Upper lobe of left lung (tissue), 6 donors: ENCODE data around the gene PROB1. TPM values are rescaled to one million over a fixed set of nuclear protein-coding genes. Genes with fewer than 3 reads are reported as not detected.

Experiments
- ATAC-seq, 2 donors: fragments of 200-7000 bp; cut with Tn5 transposase; one replicate each; pipeline ENCODE4 v1.9.1; 2022; ENCODE audit warnings: mild to moderate bottlenecking in 2 of 2, moderate library complexity in 2 of 2; ENCODE audit not compliant: low FRiP score in 2 of 2
- DNase-seq, 2 donors: peaks; one replicate each; pipeline ENCODE4 v3.0.0-alpha.2; 2019 to 2020
- H3K27ac ChIP-seq, 4 donors: fragments of 200-600 bp; sonication (generic); one replicate each; pipeline ENCODE4 v1.5.1; 2016 to 2019
- H3K27me3 ChIP-seq, 4 donors: fragments of 200-600 bp; sonication (generic); one replicate each; pipeline ENCODE4 v1.5.1; 2017 to 2019
- H3K36me3 ChIP-seq, 4 donors: fragments of 200-600 bp; sonication (generic); one replicate each; pipeline ENCODE4 v1.5.1; 2016 to 2019
- H3K4me1 ChIP-seq, 4 donors: fragments of 200-600 bp; sonication (generic); one replicate each; pipeline ENCODE4 v1.5.1; 2018 to 2019
- H3K4me3 ChIP-seq, 4 donors: fragments of 200-600 bp; sonication (generic); one replicate each; pipeline ENCODE4 v1.5.1; 2017 to 2019; ENCODE audit warnings: mild to moderate bottlenecking in 2 of 4, moderate library complexity in 1 of 4
- H3K9me3 ChIP-seq, 4 donors: fragments of 200-600 bp; sonication (generic); one replicate each; pipeline ENCODE4 v1.5.1; 2018 to 2019
- EP300 ChIP-seq, 4 donors: sonication (generic); formaldehyde crosslinking; IDR thresholded peaks; one replicate each; pipeline ENCODE4 v1.5.1; 2017; ENCODE audit warnings: antibody characterized with exemption in 4 of 4, control low read depth in 2 of 4
- WGBS, 2 donors: methylation state at CpG; one replicate each; pipeline ENCODE4 v1.1.5; 2017 to 2018; 5-methylcytosine and 5-hydroxymethylcytosine counted together
- total RNA-seq, 6 donors: library from RNA; depleted of rRNA in 4 of 6; stranded (reverse); fragments of >200 nt in 4 of 6; gene quantifications; one replicate each; pipeline versions ENCODE4 v1.1.0 to v1.2.1, GENCODE V29; 2016 to 2021
- donor health status: DM: no; HTN: no; CAD: no; lungs with moderate emphysema.
- donor health status: DM: no; HTN: yes; CAD: no; lungs with severe emphysema.

PROB1 gene
- total RNA-seq, 6 donors from 2014 or later, result 0.33 to 2.1 (median 0.95) TPM

DNA sequence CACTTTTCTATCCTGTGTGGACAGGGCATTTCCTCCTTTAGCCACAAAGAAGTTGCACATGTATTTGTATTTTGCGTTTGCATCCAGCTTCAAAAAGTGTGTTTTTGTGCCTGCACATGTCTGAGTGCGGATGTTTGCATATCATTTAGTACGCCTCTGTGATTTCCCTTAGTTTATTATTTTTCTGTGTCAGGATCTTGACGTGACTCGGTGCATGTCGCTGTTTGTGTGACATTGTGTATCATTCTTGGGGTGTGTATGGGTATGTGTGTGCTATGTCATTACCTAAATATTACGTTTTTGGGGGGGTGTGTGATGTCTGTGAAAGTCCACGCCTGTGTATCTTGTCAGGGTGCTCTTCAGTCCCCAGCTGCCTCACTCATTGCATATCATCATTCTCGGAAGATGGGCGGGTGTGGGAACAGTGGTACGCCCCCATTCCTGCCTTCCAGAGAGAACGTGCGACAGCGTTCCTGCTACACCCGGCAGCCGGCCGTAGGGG, 53.7 kb downstream of the PROB1 start:
- Histone ChIP-seq H3K27me3 (no peaks in the 10 kb centered on the region), H3K36me3 (peaks cover 0 to 3% (median 0%) of the 10 kb centered on the region in 4 donors), H3K4me1 (peaks cover 27 to 38% (median 33%) of the 10 kb centered on the region in 4 donors), H3K9me3 (no peaks in the 10 kb centered on the region), H3K4me3 (peak overlapping the region in 3 of 4 donors; percentile 71 to 89 (median 88)), H3K27ac (peak overlapping the region in 3 of 4 donors; percentile 98)
- no peak for ATAC-seq
- TF ChIP-seq EP300 (IDR thresholded peaks at IDR 0.05), result no peak
- no peak for DNase-seq
- WGBS, 2 donors, result 2% methylated on average over 10 to 17 of the region's 17 CpGs

Other genes starting within 250 kb of the PROB1 start
- 10 to 100 TPM; 30.2 to 83.8 (median 51.2) TPM for gene SIL1, start 196.7 kb downstream of the PROB1 start, total RNA-seq
- 100 to 1,000 TPM; 125 to 264 (median 158) TPM for gene MATR3, start 101.4 kb downstream of the PROB1 start, total RNA-seq
- gene PAIP2, start 53.2 kb downstream of the PROB1 start, total RNA-seq, result 100 to 1,000 TPM in 1 of 6 donors, 10 to 100 TPM in 5; 36.7 to 103 (median 67.8) TPM
- 10 to 100 TPM in 1 of 6 donors, 1 to 10 TPM in 4, not detected in 1; 1.1 to 20.1 (median 1.8) TPM for gene SLC23A1, start 11.8 kb downstream of the PROB1 start, total RNA-seq
- 10 to 100 TPM in 4 of 6 donors, 1 to 10 TPM in 2; 1.5 to 30.7 (median 15.5) TPM for gene MZB1, start 5.2 kb downstream of the PROB1 start, total RNA-seq
- 1 to 10 TPM in 5 of 6 donors, not detected in 1; 2.9 to 6.3 (median 4.8) TPM for gene SPATA24, start 9.0 kb upstream of the PROB1 start, total RNA-seq
- 10 to 100 TPM in 1 of 6 donors, 1 to 10 TPM in 5; 1.0 to 11.6 (median 6.3) TPM for gene DNAJC18, start 44.4 kb upstream of the PROB1 start, total RNA-seq
- 10 to 100 TPM in 5 of 6 donors, 1 to 10 TPM in 1; 8.4 to 62.5 (median 24.1) TPM for gene ECSCR, start 67.6 kb upstream of the PROB1 start, total RNA-seq
- not detected for gene SMIM33, start 75.9 kb upstream of the PROB1 start, total RNA-seq
- 100 to 1,000 TPM in 5 of 6 donors, 10 to 100 TPM in 1; 70.3 to 141 (median 107) TPM for gene STING1, start 87.7 kb upstream of the PROB1 start, total RNA-seq
- 100 to 1,000 TPM in 1 of 6 donors, 10 to 100 TPM in 5; 61.8 to 106 (median 86.7) TPM for gene UBE2D2, start 166.2 kb upstream of the PROB1 start, total RNA-seq